ENCODE data around the gene PLCH1.

DNA sequence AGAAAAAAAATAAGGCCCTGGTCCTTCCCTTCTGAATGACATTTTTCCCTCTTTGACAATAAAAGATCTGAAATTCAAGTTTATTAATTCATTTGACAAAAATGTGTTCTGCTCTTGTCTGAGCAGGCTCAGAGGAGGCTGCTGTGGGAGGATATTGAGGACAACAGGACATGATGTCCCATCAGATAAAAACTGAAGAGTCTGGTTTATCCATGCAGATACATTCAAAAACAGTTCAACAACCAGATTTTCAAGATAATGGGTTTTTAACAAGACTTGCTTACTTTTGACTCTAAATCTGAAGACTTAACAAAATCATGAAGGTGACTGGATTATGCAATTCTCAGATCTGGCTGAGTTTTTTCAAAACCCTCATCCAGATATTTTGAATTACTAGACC lies 414.5 kb downstream of the PLCH1 start:
- TF ChIP-seq POLR2A (IDR thresholded peaks at IDR 0.05) = no peak
- TF ChIP-seq, protein P1, sequence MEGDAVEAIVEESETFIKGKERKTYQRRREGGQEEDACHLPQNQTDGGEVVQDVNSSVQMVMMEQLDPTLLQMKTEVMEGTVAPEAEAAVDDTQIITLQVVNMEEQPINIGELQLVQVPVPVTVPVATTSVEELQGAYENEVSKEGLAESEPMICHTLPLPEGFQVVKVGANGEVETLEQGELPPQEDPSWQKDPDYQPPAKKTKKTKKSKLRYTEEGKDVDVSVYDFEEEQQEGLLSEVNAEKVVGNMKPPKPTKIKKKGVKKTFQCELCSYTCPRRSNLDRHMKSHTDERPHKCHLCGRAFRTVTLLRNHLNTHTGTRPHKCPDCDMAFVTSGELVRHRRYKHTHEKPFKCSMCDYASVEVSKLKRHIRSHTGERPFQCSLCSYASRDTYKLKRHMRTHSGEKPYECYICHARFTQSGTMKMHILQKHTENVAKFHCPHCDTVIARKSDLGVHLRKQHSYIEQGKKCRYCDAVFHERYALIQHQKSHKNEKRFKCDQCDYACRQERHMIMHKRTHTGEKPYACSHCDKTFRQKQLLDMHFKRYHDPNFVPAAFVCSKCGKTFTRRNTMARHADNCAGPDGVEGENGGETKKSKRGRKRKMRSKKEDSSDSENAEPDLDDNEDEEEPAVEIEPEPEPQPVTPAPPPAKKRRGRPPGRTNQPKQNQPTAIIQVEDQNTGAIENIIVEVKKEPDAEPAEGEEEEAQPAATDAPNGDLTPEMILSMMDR (IDR thresholded peaks at IDR 0.05) = no peak

Measured in right lobe of liver (tissue), 4 donors.